NCI-H1436 treated with DMSO at 0.1 percent for 48 hours (cell line): ENCODE measurements around the gene LOXL4.

Experiments
- DNase-seq: peaks from one replicate; lab custom pipeline; 2025; lab: John Stamatoyannopoulos, UW

The LOXL4 gene

GRCh38 chr10:98267894-98268693, at the start of gene LOXL4:
Gene LOXL4 (minus strand): TSS chr10:98268194. CDS start chr10:98263019, 5,175 bp downstream.
- DNase-seq: no peak

- no peak for DNase-seq
These were observed 48.7 kb upstream of the LOXL4 start for GRCh38 chr10:98316661-98317060.

- DNase-seq: no peak
These were observed 48.2 kb upstream of the LOXL4 start for GRCh38 chr10:98316170-98316569.

GRCh38 chr10:98314532-98315284, 46.7 kb upstream of the LOXL4 start:
- DNase-seq: no peak

- DNase-seq: no peak
These were observed 45.6 kb upstream of the LOXL4 start for GRCh38 chr10:98313598-98313997.

GRCh38 chr10:98312822-98313221, 44.8 kb upstream of the LOXL4 start:
- no peak for DNase-seq

GRCh38 chr10:98312349-98312748, 44.4 kb upstream of the LOXL4 start:
- no peak for DNase-seq

- no peak for DNase-seq
These were observed 42.7 kb upstream of the LOXL4 start for GRCh38 chr10:98310701-98311100.

GRCh38 chr10:98309366-98310355, 41.7 kb upstream of the LOXL4 start:
- peak; percentile 21 for DNase-seq

- no peak for DNase-seq
These were observed 40.8 kb upstream of the LOXL4 start for GRCh38 chr10:98308669-98309365.

GRCh38 chr10:98307916-98308541, 40.0 kb upstream of the LOXL4 start:
- no peak for DNase-seq

- DNase-seq: no peak
These were observed 38.5 kb upstream of the LOXL4 start for GRCh38 chr10:98306501-98306900.

GRCh38 chr10:98303569-98303968, 35.6 kb upstream of the LOXL4 start:
- no peak for DNase-seq

- no peak for DNase-seq
These were observed 34.9 kb upstream of the LOXL4 start for GRCh38 chr10:98302741-98303365.

- no peak for DNase-seq
These were observed 33.8 kb upstream of the LOXL4 start for GRCh38 chr10:98301664-98302319.

- no peak for DNase-seq
These were observed 32.7 kb upstream of the LOXL4 start for GRCh38 chr10:98300526-98301229.

GRCh38 chr10:98299341-98299740, 31.3 kb upstream of the LOXL4 start:
- no peak for DNase-seq

- DNase-seq: no peak
These were observed 28.5 kb upstream of the LOXL4 start for GRCh38 chr10:98296524-98296923.

GRCh38 chr10:98295907-98296306, 27.9 kb upstream of the LOXL4 start:
- DNase-seq: no peak
